Nephron (organoid): ENCODE data around the gene KCNMB3.

Experiments
- H3K27ac Mint-ChIP-seq, 3 experiments: 2 replicates each; pipeline ENCODE4 v1.8.0; 2020; ENCODE audit warnings: mixed read lengths in 3 of 3, mild to moderate bottlenecking in 2 of 3, moderate library complexity in 1 of 3
- H3K27me3 Mint-ChIP-seq: 2 replicates; pipeline ENCODE4 v1.8.0; 2021; ENCODE audit warnings: low read depth, mild to moderate bottlenecking, moderate library complexity, mixed read lengths
- H3K36me3 Mint-ChIP-seq: 2 replicates; pipeline ENCODE4 v1.8.0; 2020; ENCODE audit warnings: low read depth, mixed read lengths
- H3K4me1 Mint-ChIP-seq: 2 replicates; pipeline ENCODE4 v1.8.0; 2020; ENCODE audit warnings: mixed read lengths
- H3K4me3 Mint-ChIP-seq, 3 experiments: 2 replicates each; pipeline ENCODE4 v1.8.0; 2020; ENCODE audit warnings: mild to moderate bottlenecking in 3 of 3, mixed read lengths in 3 of 3, moderate library complexity in 2 of 3
- H3K9me3 Mint-ChIP-seq: 2 replicates; pipeline ENCODE4 v1.8.0; 2020; ENCODE audit warnings: mixed read lengths
- CTCF ChIP-seq, 3 experiments: fragments of 200-600 bp; sonication (generic); IDR thresholded peaks; one replicate each; pipeline ENCODE4 v1.5.0; 2021; ENCODE audit warnings: antibody characterized with exemption in 3 of 3; ENCODE audit not compliant: unreplicated experiment in 3 of 3

Gene KCNMB3

DNA sequence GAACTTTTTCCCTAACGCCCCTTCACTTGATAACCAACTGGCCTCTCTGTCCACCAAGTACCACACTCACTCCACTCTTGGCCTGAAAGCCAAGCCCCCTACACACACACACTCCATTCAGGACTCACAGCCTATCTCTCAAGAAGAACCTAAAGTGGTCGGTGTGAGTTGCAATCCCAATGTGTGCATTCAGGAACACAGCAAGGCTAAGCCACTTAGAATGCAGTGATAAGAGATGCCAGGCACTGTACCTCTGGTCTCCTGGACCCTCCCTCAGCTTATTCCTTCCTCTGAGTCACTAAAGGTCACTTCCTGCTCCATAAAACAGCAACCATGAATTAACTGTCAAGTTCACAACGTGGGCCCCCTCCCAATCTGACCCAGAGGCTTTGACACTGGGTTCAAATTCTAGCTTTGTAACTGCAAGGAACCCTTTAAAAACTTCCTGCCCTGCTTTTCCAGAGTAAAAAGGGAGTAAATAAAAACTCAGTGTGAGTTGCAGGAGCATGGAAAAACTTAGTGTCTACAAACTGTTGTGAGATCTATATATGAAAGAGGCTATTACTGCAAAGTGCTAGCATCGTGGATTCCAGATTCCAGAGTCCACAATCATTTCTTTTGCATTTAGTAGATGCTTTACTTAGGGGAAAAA, 17.6 kb upstream of the KCNMB3 start:
- no peak overlapping the region for H3K4me3 Mint-ChIP-seq
- H3K27ac Mint-ChIP-seq = no peak overlapping the region
- no peaks in the 10 kb centered on the region for H3K4me1 Mint-ChIP-seq
- no peak for TF ChIP-seq CTCF (IDR thresholded peaks at IDR 0.05; ENCODE audit: unreplicated experiment in 3 of 3)
- no peaks in the 10 kb centered on the region for H3K27me3 Mint-ChIP-seq
- no peaks in the 10 kb centered on the region for H3K36me3 Mint-ChIP-seq
- no peaks in the 10 kb centered on the region for H3K9me3 Mint-ChIP-seq

- Mint-ChIP-seq H3K27ac (no peak overlapping the region), H3K36me3 (no peaks in the 10 kb centered on the region), H3K27me3 (no peaks in the 10 kb centered on the region), H3K9me3 (no peaks in the 10 kb centered on the region), H3K4me1 (no peaks in the 10 kb centered on the region), H3K4me3 (no peak overlapping the region)
- TF ChIP-seq CTCF (IDR thresholded peaks at IDR 0.05; ENCODE audit: unreplicated experiment in 3 of 3) = no peak
These were observed 15.8 kb upstream of the KCNMB3 start for GRCh38 chr3:179266701-179267211.

GRCh38 chr3:179265875-179266274, 15.0 kb upstream of the KCNMB3 start:
- no peak for TF ChIP-seq CTCF (IDR thresholded peaks at IDR 0.05; ENCODE audit: unreplicated experiment in 3 of 3)
- Mint-ChIP-seq H3K4me1 (no peaks in the 10 kb centered on the region), H3K27ac (no peak overlapping the region), H3K36me3 (peaks cover under 1% of the 10 kb centered on the region), H3K9me3 (peaks cover 4% of the 10 kb centered on the region), H3K27me3 (no peaks in the 10 kb centered on the region), H3K4me3 (no peak overlapping the region)

GRCh38 chr3:179265092-179265491, 14.2 kb upstream of the KCNMB3 start:
- TF ChIP-seq CTCF (IDR thresholded peaks at IDR 0.05; ENCODE audit: unreplicated experiment in 3 of 3) = no peak
- peak overlapping the region in 1 of 3 experiments; percentile 10 for H3K4me3 Mint-ChIP-seq
- H3K4me1 Mint-ChIP-seq = no peaks in the 10 kb centered on the region
- H3K27ac Mint-ChIP-seq = no peak overlapping the region
- H3K27me3 Mint-ChIP-seq = no peaks in the 10 kb centered on the region
- H3K9me3 Mint-ChIP-seq = peaks cover 11% of the 10 kb centered on the region
- peaks cover 7% of the 10 kb centered on the region for H3K36me3 Mint-ChIP-seq

GRCh38 chr3:179264449-179264848, 13.5 kb upstream of the KCNMB3 start:
- Mint-ChIP-seq H3K27me3 (no peaks in the 10 kb centered on the region), H3K4me3 (peak overlapping the region in 2 of 3 experiments; percentile 39 to 40), H3K9me3 (peaks cover 17% of the 10 kb centered on the region), H3K4me1 (no peaks in the 10 kb centered on the region), H3K27ac (no peak overlapping the region), H3K36me3 (peaks cover 13% of the 10 kb centered on the region)
- no peak for TF ChIP-seq CTCF (IDR thresholded peaks at IDR 0.05; ENCODE audit: unreplicated experiment in 3 of 3)

- Mint-ChIP-seq H3K27me3 (no peaks in the 10 kb centered on the region), H3K4me1 (no peaks in the 10 kb centered on the region), H3K4me3 (no peak overlapping the region), H3K36me3 (peaks cover 20% of the 10 kb centered on the region), H3K9me3 (peaks cover 27% of the 10 kb centered on the region), H3K27ac (no peak overlapping the region)
- TF ChIP-seq CTCF (IDR thresholded peaks at IDR 0.05; ENCODE audit: unreplicated experiment in 3 of 3) = no peak
These were observed 12.2 kb upstream of the KCNMB3 start for GRCh38 chr3:179263134-179263533.
